HEK293 (cell line): ENCODE results near the gene XAGE2.

Experiments used
- CTCF ChIA-PET: fragments of 350-600 bp; formaldehyde crosslinking; extraction: SDS; loops from one replicate; lab custom pipeline; 2021; ENCODE audit warnings: antibody characterized with exemption; lab: Yijun Ruan, JAX
- POLR2A ChIA-PET: fragments of 300-600 bp; formaldehyde crosslinking; extraction: SDS; loops from one replicate; lab custom pipeline; 2020; ENCODE audit warnings: antibody characterized with exemption, inconsistent platforms; lab: Yijun Ruan, JAX
- H3K27ac ChIP-seq: fragments of 200-500 bp; sonication (Bioruptor generic); 2 replicates; pipeline ENCODE4 v1.5.1; 2014; ENCODE audit warnings: low read depth, low read length, control low read depth, inconsistent platforms; ENCODE audit errors: extremely low read depth
- H3K36me3 ChIP-seq, 2 experiments: fragments of 200-500 bp in 1 of 2; sonication (Bioruptor generic) in 1 of 2; 1 replicate in 1 of 2; 2 replicates in 1 of 2; pipeline ENCODE4 v1.5.1; 2014 to 2017; ENCODE audit warnings: inconsistent platforms in 2 of 2, low read length in 2 of 2; ENCODE audit not compliant: control insufficient read depth in 2 of 2, insufficient read depth in 1 of 2
- H3K4me1 ChIP-seq: fragments of 200-500 bp; sonication (Bioruptor generic); 2 replicates; pipeline ENCODE4 v1.5.1; 2014; ENCODE audit warnings: mild to moderate bottlenecking, low read length, inconsistent platforms; ENCODE audit not compliant: control insufficient read depth, insufficient read depth
- H3K4me3 ChIP-seq: 2 replicates; pipeline ENCODE4 v1.5.1; 2011; ENCODE audit warnings: low read depth, mild to moderate bottlenecking, control low read depth, low read length, moderate library complexity
- H3K9me3 ChIP-seq: fragments of 200-500 bp; sonication (Bioruptor generic); 2 replicates; pipeline ENCODE4 v1.5.1; 2014; ENCODE audit warnings: low read depth, low read length, inconsistent platforms; ENCODE audit not compliant: control insufficient read depth, insufficient read depth
- GLIS1 ChIP-seq: fragments of 450-650 bp; formaldehyde crosslinking; IDR thresholded peaks from 2 replicates; pipeline ENCODE4 v1.5.1; 2016; ENCODE audit warnings: missing biosample characterization, missing genetic modification characterization
- IKZF3 ChIP-seq: fragments of 450-650 bp; IDR thresholded peaks from 2 replicates; pipeline ENCODE4 v1.5.0; 2018; ENCODE audit warnings: missing biosample characterization, mild to moderate bottlenecking, missing genetic modification characterization, moderate library complexity
- KLF7 ChIP-seq: fragments of 450-650 bp; formaldehyde crosslinking; IDR thresholded peaks from 2 replicates; pipeline ENCODE4 v1.5.1; 2016; ENCODE audit warnings: missing biosample characterization, missing genetic modification characterization, borderline replicate concordance
- PRDM6 ChIP-seq: fragments of 450-650 bp; formaldehyde crosslinking; IDR thresholded peaks from 2 replicates; pipeline ENCODE4 v1.5.1; 2017; ENCODE audit warnings: missing biosample characterization, missing genetic modification characterization
- ZBTB1 ChIP-seq: fragments of 450-650 bp; formaldehyde crosslinking; IDR thresholded peaks from 2 replicates; pipeline ENCODE4 v1.5.1; 2016; ENCODE audit warnings: missing biosample characterization, missing genetic modification characterization
- ZBTB17 ChIP-seq: fragments of 450-650 bp; formaldehyde crosslinking; IDR thresholded peaks from 2 replicates; pipeline ENCODE4 v1.5.1; 2016; ENCODE audit warnings: missing biosample characterization, missing genetic modification characterization
- ZFHX2 ChIP-seq: fragments of 450-650 bp; formaldehyde crosslinking; conservative IDR thresholded peaks from 2 replicates; pipeline ENCODE4 v1.5.1; 2016; ENCODE audit warnings: missing biosample characterization, missing genetic modification characterization
- ZNF121 ChIP-seq: fragments of 450-650 bp; formaldehyde crosslinking; IDR thresholded peaks from 2 replicates; pipeline ENCODE4 v1.5.1; 2016; ENCODE audit warnings: missing biosample characterization, missing genetic modification characterization
- ZNF138 ChIP-seq: fragments of 450-650 bp; formaldehyde crosslinking; IDR thresholded peaks from 2 replicates; pipeline ENCODE4 v1.5.1; 2016; ENCODE audit warnings: missing biosample characterization, missing genetic modification characterization, borderline replicate concordance
- ZNF214 ChIP-seq: fragments of 450-650 bp; formaldehyde crosslinking; IDR thresholded peaks from 2 replicates; pipeline ENCODE4 v1.5.1; 2017; ENCODE audit warnings: missing biosample characterization, mild to moderate bottlenecking, missing genetic modification characterization, borderline replicate concordance
- ZNF311 ChIP-seq: fragments of 450-650 bp; formaldehyde crosslinking; IDR thresholded peaks from 2 replicates; pipeline ENCODE4 v1.5.1; 2017; ENCODE audit warnings: missing biosample characterization, missing genetic modification characterization, borderline replicate concordance
- ZNF362 ChIP-seq: fragments of 450-650 bp; formaldehyde crosslinking; IDR thresholded peaks from 2 replicates; pipeline ENCODE4 v1.5.1; 2016; ENCODE audit warnings: missing biosample characterization, missing genetic modification characterization
- ZNF488 ChIP-seq: fragments of 450-650 bp; formaldehyde crosslinking; IDR thresholded peaks from 2 replicates; pipeline ENCODE4 v1.5.1; 2016; ENCODE audit warnings: missing biosample characterization, missing genetic modification characterization
- ZNF645 ChIP-seq: fragments of 450-650 bp; formaldehyde crosslinking; IDR thresholded peaks from 2 replicates; pipeline ENCODE4; 2016; ENCODE audit warnings: missing biosample characterization, missing genetic modification characterization

The XAGE2 gene

DNA sequence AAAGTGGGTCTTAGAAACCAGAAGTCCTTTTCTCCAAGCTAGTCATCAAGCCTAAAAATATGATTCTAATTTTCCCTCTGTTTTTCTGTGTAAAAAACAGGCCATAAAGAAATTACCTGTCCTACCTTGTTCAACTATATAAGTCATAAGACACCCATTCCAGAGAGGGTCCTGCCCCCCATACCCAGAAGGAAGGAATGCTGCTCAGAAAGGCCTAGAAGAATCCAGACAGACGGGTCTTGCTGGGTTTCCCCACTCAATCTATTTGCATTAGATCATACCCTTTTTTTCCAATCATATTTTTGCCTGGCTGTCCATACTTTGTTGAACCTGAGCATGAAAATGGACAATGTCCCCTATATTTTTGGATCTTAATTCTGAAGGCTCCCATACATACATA lies 16.3 kb upstream of the XAGE2 start:
- ChIA-PET CTCF (no interaction called here), POLR2A (no interaction called here)
- Histone ChIP-seq H3K4me1 (no peaks in the 10 kb centered on the region), H3K27ac (no peak overlapping the region), H3K4me3 (no peak overlapping the region), H3K36me3 (no peaks in the 10 kb centered on the region), H3K9me3 (no peaks in the 10 kb centered on the region)
- TF ChIP-seq ZBTB17 (tag by site-specific recombination): no peak

DNA sequence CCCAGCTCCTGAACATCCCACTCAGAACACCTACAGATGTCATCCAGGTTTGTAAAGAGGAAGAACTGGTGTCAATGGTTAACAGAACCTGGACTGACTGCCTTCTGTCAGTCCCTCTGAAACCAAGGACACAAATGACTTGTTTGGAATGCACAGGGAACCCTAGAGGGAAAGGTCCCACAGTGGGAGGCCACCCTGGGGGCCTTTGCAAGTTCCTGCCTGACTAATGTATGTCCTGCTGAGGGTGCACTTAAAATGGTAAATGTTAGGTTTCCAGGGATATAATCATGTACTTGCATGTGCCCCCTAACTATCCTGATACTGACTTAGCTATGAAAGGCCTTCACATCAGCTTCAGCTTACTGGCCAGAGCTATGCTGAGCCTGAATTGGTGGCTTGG lies 15.0 kb upstream of the XAGE2 start:
- ChIA-PET POLR2A (no interaction called here), CTCF (no interaction called here)
- no peaks in the 10 kb centered on the region for H3K36me3 ChIP-seq
- H3K4me1 ChIP-seq: no peaks in the 10 kb centered on the region
- no peak overlapping the region for H3K4me3 ChIP-seq
- H3K9me3 ChIP-seq: no peaks in the 10 kb centered on the region
- no peak overlapping the region for H3K27ac ChIP-seq
- TF ChIP-seq IKZF3 (tag by site-specific recombination): no peak
- peak; percentile 41 for TF ChIP-seq GLIS1
- TF ChIP-seq ZNF121 (tag by site-specific recombination): no peak

- Histone ChIP-seq H3K4me3 (no peak overlapping the region), H3K36me3 (no peaks in the 10 kb centered on the region), H3K9me3 (no peaks in the 10 kb centered on the region), H3K4me1 (no peaks in the 10 kb centered on the region), H3K27ac (no peak overlapping the region)
- TF ChIP-seq ZFHX2: no peak
- no peak for TF ChIP-seq PRDM6
- ChIA-PET CTCF (no interaction called here), POLR2A (no interaction called here)
Observed at GRCh38 chrX:52355108-52355507, 13.7 kb upstream of the XAGE2 start.

- no peak overlapping the region for H3K27ac ChIP-seq
- H3K4me1 ChIP-seq: no peaks in the 10 kb centered on the region
- no peak for TF ChIP-seq ZBTB1
- no peak for TF ChIP-seq ZNF645 (tag by site-specific recombination)
- TF ChIP-seq KLF7: no peak
- no peak for TF ChIP-seq ZNF214 (tag by site-specific recombination)
- no peak for TF ChIP-seq ZNF488 (tag by site-specific recombination)
- no peak for TF ChIP-seq ZNF362
- TF ChIP-seq ZNF138 (tag by site-specific recombination): no peak
- no peak for TF ChIP-seq ZNF311 (tag by site-specific recombination)
- H3K36me3 ChIP-seq: no peaks in the 10 kb centered on the region
- no peaks in the 10 kb centered on the region for H3K9me3 ChIP-seq
- no peak overlapping the region for H3K4me3 ChIP-seq
- CTCF ChIA-PET: no interaction called here
- POLR2A ChIA-PET: no interaction called here
Observed at GRCh38 chrX:52359614-52360232, 9.1 kb upstream of the XAGE2 start.
